Prostate gland (tissue), 2 donors: ENCODE data around the gene ZNG1F.
"Not testable (repeated sequence)": the region's sequence is repeated elsewhere in the genome, so short reads cannot be mapped to it uniquely, and the experiment has no call there.

Experiments
- POLR2A ChIP-seq: fragments of 450-650 bp; IDR thresholded peaks from one replicate; pipeline ENCODE4 v1.6.1; 2016; ENCODE audit warnings: antibody characterized with exemption, mild to moderate bottlenecking
- POLR2AphosphoS5 ChIP-seq: sonication (generic); formaldehyde crosslinking; IDR thresholded peaks from one replicate; pipeline ENCODE4 v1.6.1; 2017; ENCODE audit warnings: antibody characterized with exemption
- TF ChIP-seq, protein P1 (sequence below), 4 experiments: fragments of 200-600 bp in 2 of 4; fragments of 450-650 bp in 2 of 4; sonication (generic) in 2 of 4; IDR thresholded peaks; 1 replicate in 3 of 4; 2 replicates in 1 of 4; pipeline ENCODE4 v1.5.1; 2016 to 2019; ENCODE audit warnings: antibody characterized with exemption in 4 of 4, mild to moderate bottlenecking in 2 of 4, moderate library complexity in 2 of 4

DNA sequence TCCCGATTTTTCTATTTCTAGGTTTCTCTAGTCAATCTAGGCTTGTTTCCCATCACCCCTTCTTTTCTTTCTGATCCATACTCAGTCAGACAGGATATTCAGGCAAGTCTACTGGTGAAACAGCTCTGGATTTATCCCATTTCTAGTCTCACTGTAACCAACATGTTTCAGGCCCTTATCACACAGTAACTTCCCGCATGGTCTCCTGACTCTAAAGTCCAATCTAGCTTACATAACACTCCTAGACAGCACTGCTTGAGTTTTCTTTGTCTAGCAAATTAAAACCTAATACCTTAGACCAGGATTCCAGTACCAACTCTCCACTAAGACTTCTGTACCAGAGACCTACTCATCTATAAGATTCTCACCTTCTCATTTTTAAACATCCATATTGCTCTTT lies 47.2 kb downstream of the ZNG1F start:
- TF ChIP-seq, protein P1, sequence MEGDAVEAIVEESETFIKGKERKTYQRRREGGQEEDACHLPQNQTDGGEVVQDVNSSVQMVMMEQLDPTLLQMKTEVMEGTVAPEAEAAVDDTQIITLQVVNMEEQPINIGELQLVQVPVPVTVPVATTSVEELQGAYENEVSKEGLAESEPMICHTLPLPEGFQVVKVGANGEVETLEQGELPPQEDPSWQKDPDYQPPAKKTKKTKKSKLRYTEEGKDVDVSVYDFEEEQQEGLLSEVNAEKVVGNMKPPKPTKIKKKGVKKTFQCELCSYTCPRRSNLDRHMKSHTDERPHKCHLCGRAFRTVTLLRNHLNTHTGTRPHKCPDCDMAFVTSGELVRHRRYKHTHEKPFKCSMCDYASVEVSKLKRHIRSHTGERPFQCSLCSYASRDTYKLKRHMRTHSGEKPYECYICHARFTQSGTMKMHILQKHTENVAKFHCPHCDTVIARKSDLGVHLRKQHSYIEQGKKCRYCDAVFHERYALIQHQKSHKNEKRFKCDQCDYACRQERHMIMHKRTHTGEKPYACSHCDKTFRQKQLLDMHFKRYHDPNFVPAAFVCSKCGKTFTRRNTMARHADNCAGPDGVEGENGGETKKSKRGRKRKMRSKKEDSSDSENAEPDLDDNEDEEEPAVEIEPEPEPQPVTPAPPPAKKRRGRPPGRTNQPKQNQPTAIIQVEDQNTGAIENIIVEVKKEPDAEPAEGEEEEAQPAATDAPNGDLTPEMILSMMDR (IDR thresholded peaks at IDR 0.05), result not testable (repeated sequence)
- TF ChIP-seq POLR2A, POLR2AphosphoS5: not testable (repeated sequence)
